Measurements from ENCODE around the gene RCOR2. TPM values are rescaled to one million over a fixed set of nuclear protein-coding genes. Genes with fewer than 3 reads are reported as not detected.

The RCOR2 gene
- total RNA-seq, 6 experiments from 2014 or later, result 0.15 TPM; not detected in 5

DNA sequence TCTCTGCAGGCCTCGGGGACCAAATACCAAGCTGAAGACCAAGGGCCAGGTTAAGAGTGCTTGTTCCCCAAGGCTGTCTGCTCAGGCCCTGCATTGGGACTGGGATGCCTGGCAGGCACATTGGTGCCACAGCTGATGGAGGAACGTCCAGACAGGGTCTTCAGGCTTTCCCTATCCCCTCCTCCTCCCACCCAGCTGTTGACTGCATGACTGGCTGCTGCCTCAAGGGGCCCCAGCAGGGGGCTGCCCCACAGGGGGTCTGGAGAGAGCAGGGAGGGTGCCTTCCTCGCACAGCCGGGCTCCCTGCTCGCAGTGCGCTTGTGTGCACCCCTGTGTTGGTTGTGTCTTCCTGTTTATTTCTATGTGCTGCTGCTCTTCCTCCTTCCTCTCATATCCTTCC, 9.9 kb downstream of the RCOR2 start:
- H3K4me1 ChIP-seq, result no peaks in the 10 kb centered on the region
- no peaks in the 10 kb centered on the region for H3K27me3 ChIP-seq
- no peak for ATAC-seq
- peaks cover 0 to 45% (median 28%) of the 10 kb centered on the region in 4 donors for H3K36me3 ChIP-seq
- WGBS (ENCODE audit: insufficient coverage, low coverage, low lambda C conversion rate, missing lambda C conversion rate), result 13% methylated on average over 1 of the region's 6 CpGs
- H3K27ac ChIP-seq, result no peak overlapping the region
- H3K4me3 ChIP-seq, result no peak overlapping the region
- DNase-seq, result no peak
- no peaks in the 10 kb centered on the region for H3K9me3 ChIP-seq
- TF ChIP-seq, protein P1, sequence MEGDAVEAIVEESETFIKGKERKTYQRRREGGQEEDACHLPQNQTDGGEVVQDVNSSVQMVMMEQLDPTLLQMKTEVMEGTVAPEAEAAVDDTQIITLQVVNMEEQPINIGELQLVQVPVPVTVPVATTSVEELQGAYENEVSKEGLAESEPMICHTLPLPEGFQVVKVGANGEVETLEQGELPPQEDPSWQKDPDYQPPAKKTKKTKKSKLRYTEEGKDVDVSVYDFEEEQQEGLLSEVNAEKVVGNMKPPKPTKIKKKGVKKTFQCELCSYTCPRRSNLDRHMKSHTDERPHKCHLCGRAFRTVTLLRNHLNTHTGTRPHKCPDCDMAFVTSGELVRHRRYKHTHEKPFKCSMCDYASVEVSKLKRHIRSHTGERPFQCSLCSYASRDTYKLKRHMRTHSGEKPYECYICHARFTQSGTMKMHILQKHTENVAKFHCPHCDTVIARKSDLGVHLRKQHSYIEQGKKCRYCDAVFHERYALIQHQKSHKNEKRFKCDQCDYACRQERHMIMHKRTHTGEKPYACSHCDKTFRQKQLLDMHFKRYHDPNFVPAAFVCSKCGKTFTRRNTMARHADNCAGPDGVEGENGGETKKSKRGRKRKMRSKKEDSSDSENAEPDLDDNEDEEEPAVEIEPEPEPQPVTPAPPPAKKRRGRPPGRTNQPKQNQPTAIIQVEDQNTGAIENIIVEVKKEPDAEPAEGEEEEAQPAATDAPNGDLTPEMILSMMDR (IDR thresholded peaks at IDR 0.05), result no peak
- no peak for TF ChIP-seq POLR2A (IDR thresholded peaks at IDR 0.05)
- intact Hi-C loops (cut with DNase I), result loop anchor here in 1 of 2 donors (5.0 kb wide), 1 partner anchor 70 kb away; the partner anchor contains the start of gene MARK2

DNA sequence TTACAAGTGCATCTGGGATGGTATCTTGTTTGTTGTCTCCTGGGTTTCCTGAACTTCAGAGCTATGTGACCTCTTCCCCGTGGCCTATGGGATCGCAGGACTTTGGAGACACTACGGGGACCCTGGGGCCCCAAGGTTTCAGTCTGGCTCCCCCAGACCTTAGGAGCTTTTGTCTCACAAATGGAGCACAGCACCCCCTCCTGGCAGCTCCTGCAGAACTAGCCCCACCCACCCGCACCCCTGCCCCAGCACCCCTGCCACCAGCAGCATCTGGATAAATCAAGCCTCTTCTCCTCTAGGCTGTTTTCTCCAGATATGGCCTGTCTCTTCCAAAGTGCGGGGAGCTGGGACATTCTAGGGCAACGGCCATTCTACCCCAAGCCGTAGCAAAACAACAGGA, 10.4 kb downstream of the RCOR2 start:
- H3K36me3 ChIP-seq, result peaks cover 0 to 48% (median 31%) of the 10 kb centered on the region in 4 donors
- H3K27ac ChIP-seq, result no peak overlapping the region
- no peaks in the 10 kb centered on the region for H3K4me1 ChIP-seq
- intact Hi-C loops (cut with DNase I), result loop anchor here in 1 of 2 donors (5.0 kb wide), 1 partner anchor 69 kb away; the partner anchor contains the start of gene MARK2
- WGBS (ENCODE audit: insufficient coverage, low coverage, low lambda C conversion rate, missing lambda C conversion rate), result 60% methylated on average over 3 of the region's 7 CpGs
- no peak for TF ChIP-seq POLR2A (IDR thresholded peaks at IDR 0.05)
- TF ChIP-seq, protein P1 (IDR thresholded peaks at IDR 0.05), result peak in 3 of 4 donors; percentile 20 to 36 (median 35)
- H3K27me3 ChIP-seq, result no peaks in the 10 kb centered on the region
- no peak overlapping the region for H3K4me3 ChIP-seq
- H3K9me3 ChIP-seq, result no peaks in the 10 kb centered on the region
- ATAC-seq (peak in 2 of 4 donors; percentile 19 to 30), DNase-seq (no peak)

DNA sequence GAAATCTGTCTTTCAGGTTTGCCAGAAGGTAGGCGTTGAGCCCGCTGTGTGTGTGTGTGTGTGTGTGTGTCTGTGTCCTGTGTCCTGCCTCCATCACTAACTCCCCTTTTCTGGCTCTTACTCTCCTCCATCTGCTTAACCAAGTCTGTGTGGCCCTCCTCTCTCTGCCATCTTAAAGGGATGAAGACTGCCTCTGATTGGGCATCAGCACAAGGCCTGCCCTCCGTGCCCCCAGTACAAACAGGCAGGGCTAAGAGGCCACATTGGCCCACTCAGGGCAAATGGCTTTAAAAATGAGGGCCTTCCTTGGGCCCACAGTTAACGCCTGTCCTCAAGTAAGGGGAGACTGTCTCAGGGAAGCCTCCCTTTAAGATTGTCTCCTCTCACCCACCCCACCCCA, 10.9 kb downstream of the RCOR2 start:
- DNase-seq (no peak), ATAC-seq (no peak)
- WGBS (ENCODE audit: insufficient coverage, low coverage, low lambda C conversion rate, missing lambda C conversion rate), result 91% methylated on average over 3 of the region's 4 CpGs
- intact Hi-C loops (cut with DNase I), result loop anchor here in 1 of 2 donors (5.0 kb wide), 1 partner anchor 69 kb away; the partner anchor contains the start of gene MARK2
- no peak overlapping the region for H3K4me3 ChIP-seq
- TF ChIP-seq, protein P1 (IDR thresholded peaks at IDR 0.05), result no peak
- TF ChIP-seq POLR2A (IDR thresholded peaks at IDR 0.05), result no peak
- H3K4me1 ChIP-seq, result no peaks in the 10 kb centered on the region
- H3K27me3 ChIP-seq, result no peaks in the 10 kb centered on the region
- H3K27ac ChIP-seq, result no peak overlapping the region
- H3K9me3 ChIP-seq, result no peaks in the 10 kb centered on the region
- H3K36me3 ChIP-seq, result peaks cover 0 to 49% (median 32%) of the 10 kb centered on the region in 4 donors

DNA sequence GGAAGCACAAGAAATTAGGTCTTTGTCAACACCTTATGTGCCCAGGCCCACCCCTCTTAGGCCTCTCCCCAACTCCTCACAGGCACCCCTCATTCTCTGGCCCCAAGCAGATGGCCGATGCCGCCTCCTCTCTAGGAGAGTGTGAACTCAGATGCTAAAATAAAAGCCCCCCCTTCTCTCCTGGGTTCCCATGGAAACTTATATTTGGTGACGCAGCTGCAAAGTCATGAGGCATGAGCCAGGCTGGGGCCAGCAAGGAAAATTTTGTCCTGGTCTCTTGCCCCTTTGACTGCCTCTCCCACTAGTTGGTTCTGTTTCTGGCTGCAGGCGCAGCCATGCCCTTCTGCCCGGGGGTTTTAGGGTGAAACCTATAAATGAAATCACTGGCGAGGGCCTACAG, 11.8 kb downstream of the RCOR2 start:
- Histone ChIP-seq H3K27me3 (no peaks in the 10 kb centered on the region), H3K4me3 (no peak overlapping the region), H3K9me3 (no peaks in the 10 kb centered on the region), H3K27ac (no peak overlapping the region), H3K36me3 (peaks cover 0 to 58% (median 36%) of the 10 kb centered on the region in 4 donors), H3K4me1 (no peaks in the 10 kb centered on the region)
- intact Hi-C loops (cut with DNase I), result loop anchor here in 1 of 2 donors (5.0 kb wide), 1 partner anchor 68 kb away; the partner anchor contains the start of gene MARK2
- no peak for DNase-seq
- TF ChIP-seq POLR2A (IDR thresholded peaks at IDR 0.05), result no peak
- TF ChIP-seq, protein P1 (IDR thresholded peaks at IDR 0.05), result no peak
- no peak for ATAC-seq
- WGBS (ENCODE audit: insufficient coverage, low coverage, low lambda C conversion rate, missing lambda C conversion rate), result 93% methylated on average over 3 of the region's 6 CpGs

All from right lobe of liver (tissue), 6 donors.